CD4-positive, CD25-positive, alpha-beta regulatory T cell (primary cell): ENCODE measurements around the gene HLA-DRA. TPM values are rescaled to one million over a fixed set of nuclear protein-coding genes. Genes with fewer than 3 reads are reported as not detected.

Experiments
- ATAC-seq, 2 donors: fragments of 150-1000 bp; cut with Tn5 transposase; one replicate each; pipeline ENCODE4 v1.10.0; 2021; ENCODE audit warnings: low read depth in 2 of 2, moderate number of reproducible peaks in 2 of 2, moderate library complexity in 1 of 2
- DNase-seq, 3 donors: peaks; one replicate each; pipeline versions ENCODE4 v3.0.0 to v3.0.0-alpha.2; 2012 to 2022; ENCODE audit warnings: mixed read lengths in 1 of 3
- H3K27ac ChIP-seq: one replicate; pipeline ENCODE4 v1.7.0; 2013; ENCODE audit warnings: mild to moderate bottlenecking, low read length; ENCODE audit not compliant: insufficient read depth, poor library complexity, severe bottlenecking
- H3K27me3 ChIP-seq: one replicate; pipeline ENCODE4 v1.7.0; 2013; ENCODE audit warnings: low read length; ENCODE audit not compliant: control insufficient read depth, insufficient read depth
- H3K36me3 ChIP-seq: one replicate; pipeline ENCODE4 v1.7.0; 2013; ENCODE audit warnings: mild to moderate bottlenecking, low read length, moderate library complexity; ENCODE audit not compliant: control insufficient read depth, insufficient read depth
- H3K4me1 ChIP-seq: 2 replicates; pipeline ENCODE4 v1.7.0; 2013; ENCODE audit warnings: mild to moderate bottlenecking, low read length; ENCODE audit not compliant: insufficient read depth, control insufficient read depth, poor library complexity, severe bottlenecking
- H3K4me3 ChIP-seq: one replicate; pipeline ENCODE4 v1.7.0; 2013; ENCODE audit warnings: low read depth, mild to moderate bottlenecking, low read length, moderate library complexity
- H3K9me3 ChIP-seq, 2 experiments: 1 replicate in 1 of 2; 2 replicates in 1 of 2; pipeline ENCODE4 v1.7.0; 2013; ENCODE audit warnings: low read length in 2 of 2, mild to moderate bottlenecking in 1 of 2, moderate library complexity in 1 of 2; ENCODE audit not compliant: control insufficient read depth in 2 of 2
- H3K27ac Mint-ChIP-seq, 3 donors: one replicate each; pipeline ENCODE4 v1.8.0; 2020 to 2022; ENCODE audit warnings: mild to moderate bottlenecking in 3 of 3, mixed read lengths in 3 of 3, moderate library complexity in 2 of 3
- H3K27me3 Mint-ChIP-seq: one replicate; pipeline ENCODE4 v1.8.0; 2022; ENCODE audit warnings: mild to moderate bottlenecking, mixed read lengths
- H3K36me3 Mint-ChIP-seq: one replicate; pipeline ENCODE4 v1.8.0; 2020; ENCODE audit warnings: mixed read lengths
- H3K4me1 Mint-ChIP-seq, 4 donors: one replicate each; pipeline ENCODE4 v1.8.0; 2020 to 2022; ENCODE audit warnings: mixed read lengths in 4 of 4, mild to moderate bottlenecking in 1 of 4
- H3K4me3 Mint-ChIP-seq, 4 donors: one replicate each; pipeline ENCODE4 v1.8.0; 2020 to 2022; ENCODE audit warnings: mild to moderate bottlenecking in 4 of 4, mixed read lengths in 4 of 4, moderate library complexity in 3 of 4
- H3K9me3 Mint-ChIP-seq, 7 donors: one replicate each; pipeline ENCODE4 v1.8.0; 2020 to 2022; ENCODE audit warnings: mixed read lengths in 7 of 7, mild to moderate bottlenecking in 3 of 7, moderate library complexity in 2 of 7
- polyA plus RNA-seq, 4 donors: library from polyadenylated mRNA; unstranded; fragments of 300-500 nt; fragmentation: Illumina TruSeq; gene quantifications; one replicate each; pipeline ENCODE4 v1.2.3, GENCODE V29; 2021
- total RNA-seq: library from RNA; stranded (reverse); gene quantifications from one replicate; pipeline ENCODE4 v1.2.3, GENCODE V29; 2022

HLA-DRA gene
- total and polyA plus RNA-seq, 5 donors from 2014 or later = 100 to 296 (median 153) TPM

GRCh38 chr6:32416036-32416435 lies 23.7 kb upstream of the HLA-DRA start:
- Histone ChIP-seq H3K4me1 (no peaks in the 10 kb centered on the region), H3K9me3 (no peaks in the 10 kb centered on the region), H3K27ac (no peak overlapping the region), H3K36me3 (no peaks in the 10 kb centered on the region), H3K27me3 (peaks cover 49% of the 10 kb centered on the region), H3K4me3 (no peak overlapping the region)
- H3K27ac Mint-ChIP-seq = no peak overlapping the region
- H3K27me3 Mint-ChIP-seq = peaks cover 65% of the 10 kb centered on the region
- peaks cover 0 to 15% (median 11%) of the 10 kb centered on the region in 4 donors for H3K4me1 Mint-ChIP-seq
- no peak overlapping the region for H3K4me3 Mint-ChIP-seq
- no peaks in the 10 kb centered on the region for H3K36me3 Mint-ChIP-seq
- H3K9me3 Mint-ChIP-seq = peaks cover 0 to 2% (median 0%) of the 10 kb centered on the region in 7 donors
- ATAC-seq = no peak
- DNase-seq = no peak

- no peaks in the 10 kb centered on the region for H3K36me3 Mint-ChIP-seq
- H3K27ac Mint-ChIP-seq = no peak overlapping the region
- no peak overlapping the region for H3K4me3 ChIP-seq
- H3K36me3 ChIP-seq = no peaks in the 10 kb centered on the region
- H3K9me3 Mint-ChIP-seq = peaks cover 0 to 2% (median 0%) of the 10 kb centered on the region in 7 donors
- H3K9me3 ChIP-seq = no peaks in the 10 kb centered on the region
- H3K4me3 Mint-ChIP-seq = no peak overlapping the region
- peaks cover 62% of the 10 kb centered on the region for H3K27me3 Mint-ChIP-seq
- peaks cover 39% of the 10 kb centered on the region for H3K27me3 ChIP-seq
- H3K27ac ChIP-seq = no peak overlapping the region
- DNase-seq (no peak), ATAC-seq (no peak)
- no peaks in the 10 kb centered on the region for H3K4me1 Mint-ChIP-seq
- no peaks in the 10 kb centered on the region for H3K4me1 ChIP-seq
Measured at GRCh38 chr6:32424589-32425300, 14.9 kb upstream of the HLA-DRA start.

- no peaks in the 10 kb centered on the region for H3K36me3 ChIP-seq
- Mint-ChIP-seq H3K27me3 (peaks cover 53% of the 10 kb centered on the region), H3K9me3 (peaks cover 0 to 2% (median 0%) of the 10 kb centered on the region in 7 donors), H3K36me3 (no peaks in the 10 kb centered on the region), H3K4me1 (no peaks in the 10 kb centered on the region), H3K4me3 (no peak overlapping the region), H3K27ac (no peak overlapping the region)
- ATAC-seq = no peak
- DNase-seq = no peak
- peaks cover 36% of the 10 kb centered on the region for H3K27me3 ChIP-seq
- no peaks in the 10 kb centered on the region for H3K9me3 ChIP-seq
- no peak overlapping the region for H3K4me3 ChIP-seq
- H3K4me1 ChIP-seq = no peaks in the 10 kb centered on the region
- no peak overlapping the region for H3K27ac ChIP-seq
Measured at GRCh38 chr6:32426338-32426737, 13.3 kb upstream of the HLA-DRA start.

GRCh38 chr6:32427218-32427617 lies 12.5 kb upstream of the HLA-DRA start:
- H3K4me1 ChIP-seq = no peaks in the 10 kb centered on the region
- peaks cover 36% of the 10 kb centered on the region for H3K27me3 ChIP-seq
- Mint-ChIP-seq H3K27me3 (peaks cover 46% of the 10 kb centered on the region), H3K27ac (no peak overlapping the region), H3K4me3 (no peak overlapping the region), H3K9me3 (peaks cover 0 to 2% (median 0%) of the 10 kb centered on the region in 7 donors), H3K4me1 (no peaks in the 10 kb centered on the region), H3K36me3 (no peaks in the 10 kb centered on the region)
- no peak overlapping the region for H3K27ac ChIP-seq
- H3K4me3 ChIP-seq = no peak overlapping the region
- H3K9me3 ChIP-seq = no peaks in the 10 kb centered on the region
- DNase-seq = no peak
- ATAC-seq = no peak
- no peaks in the 10 kb centered on the region for H3K36me3 ChIP-seq

- Histone ChIP-seq H3K36me3 (no peaks in the 10 kb centered on the region), H3K27me3 (peaks cover 36% of the 10 kb centered on the region), H3K4me1 (no peaks in the 10 kb centered on the region), H3K27ac (no peak overlapping the region), H3K9me3 (no peaks in the 10 kb centered on the region), H3K4me3 (no peak overlapping the region)
- Mint-ChIP-seq H3K36me3 (no peaks in the 10 kb centered on the region), H3K27ac (peak overlapping the region in 1 of 3 donors; percentile 78), H3K4me3 (no peak overlapping the region), H3K27me3 (peaks cover 46% of the 10 kb centered on the region), H3K9me3 (peaks cover 0 to 2% (median 0%) of the 10 kb centered on the region in 7 donors), H3K4me1 (no peaks in the 10 kb centered on the region)
- no peak for DNase-seq
- no peak for ATAC-seq
Measured at GRCh38 chr6:32427934-32428474, 11.7 kb upstream of the HLA-DRA start.

- ATAC-seq (no peak), DNase-seq (no peak)
- Mint-ChIP-seq H3K36me3 (no peaks in the 10 kb centered on the region), H3K4me3 (no peak overlapping the region), H3K27ac (no peak overlapping the region), H3K27me3 (peaks cover 36% of the 10 kb centered on the region), H3K9me3 (peaks cover 0 to 2% (median 0%) of the 10 kb centered on the region in 7 donors), H3K4me1 (no peaks in the 10 kb centered on the region)
- H3K36me3 ChIP-seq = no peaks in the 10 kb centered on the region
- H3K27me3 ChIP-seq = peaks cover 30% of the 10 kb centered on the region
- no peaks in the 10 kb centered on the region for H3K9me3 ChIP-seq
- no peaks in the 10 kb centered on the region for H3K4me1 ChIP-seq
- no peak overlapping the region for H3K4me3 ChIP-seq
- H3K27ac ChIP-seq = no peak overlapping the region
Measured at GRCh38 chr6:32430179-32430578, 9.5 kb upstream of the HLA-DRA start.

GRCh38 chr6:32431142-32431541 lies 8.5 kb upstream of the HLA-DRA start:
- H3K27me3 ChIP-seq = peaks cover 26% of the 10 kb centered on the region
- peaks cover 0 to 2% (median 0%) of the 10 kb centered on the region in 7 donors for H3K9me3 Mint-ChIP-seq
- H3K4me1 Mint-ChIP-seq = no peaks in the 10 kb centered on the region
- H3K36me3 Mint-ChIP-seq = no peaks in the 10 kb centered on the region
- no peaks in the 10 kb centered on the region for H3K9me3 ChIP-seq
- no peaks in the 10 kb centered on the region for H3K36me3 ChIP-seq
- ATAC-seq = no peak
- no peaks in the 10 kb centered on the region for H3K4me1 ChIP-seq
- H3K4me3 ChIP-seq = no peak overlapping the region
- H3K27ac ChIP-seq = no peak overlapping the region
- no peak for DNase-seq
- H3K27ac Mint-ChIP-seq = no peak overlapping the region
- no peak overlapping the region for H3K4me3 Mint-ChIP-seq
- H3K27me3 Mint-ChIP-seq = peaks cover 28% of the 10 kb centered on the region

- H3K27ac ChIP-seq = no peak overlapping the region
- Mint-ChIP-seq H3K4me1 (peaks cover 0 to 4% (median 0%) of the 10 kb centered on the region in 4 donors), H3K36me3 (no peaks in the 10 kb centered on the region), H3K9me3 (no peaks in the 10 kb centered on the region), H3K27me3 (peaks cover 24% of the 10 kb centered on the region), H3K4me3 (no peak overlapping the region), H3K27ac (no peak overlapping the region)
- no peak overlapping the region for H3K4me3 ChIP-seq
- ATAC-seq (no peak), DNase-seq (peak in 2 of 3 donors; percentile 46 to 60)
- H3K4me1 ChIP-seq = no peaks in the 10 kb centered on the region
- H3K27me3 ChIP-seq = peaks cover 22% of the 10 kb centered on the region
- H3K36me3 ChIP-seq = no peaks in the 10 kb centered on the region
- no peaks in the 10 kb centered on the region for H3K9me3 ChIP-seq
Measured at GRCh38 chr6:32432050-32432450, 7.6 kb upstream of the HLA-DRA start.
